Stimulated activated CD4-positive, alpha-beta T cell treated with anti-CD3 and anti-CD28 coated beads, Interleukin-4, amount 100 ng/mL, for 24 hours (primary cell): Measurements from ENCODE around the gene WFDC10B.
"Not testable (repeated sequence)": the region's sequence is repeated elsewhere in the genome, so short reads cannot be mapped to it uniquely, and the experiment has no call there.

Experiments
- DNase-seq: peaks from one replicate; pipeline ENCODE4 v3.0.0-alpha.2; 2020

WFDC10B gene

GRCh38 chr20:45704969-45705637 lies at the start of gene WFDC10B:
Gene WFDC10B (minus strand): TSS chr20:45705019. CDS start chr20:45685992, 19,027 bp downstream.
- no peak for DNase-seq

- DNase-seq: peak; percentile 36
Measured at GRCh38 chr20:45752746-45753145, 47.9 kb upstream of the WFDC10B start.

GRCh38 chr20:45751721-45752120 lies 46.9 kb upstream of the WFDC10B start:
- DNase-seq: no peak

GRCh38 chr20:45745015-45745414 lies 40.2 kb upstream of the WFDC10B start:
- DNase-seq: no peak

- DNase-seq: no peak
Measured at GRCh38 chr20:45742596-45742995, 37.8 kb upstream of the WFDC10B start.

- no peak for DNase-seq
Measured at GRCh38 chr20:45735988-45736387, 31.2 kb upstream of the WFDC10B start.

- DNase-seq: no peak
Measured at GRCh38 chr20:45735552-45735951, 30.7 kb upstream of the WFDC10B start.

GRCh38 chr20:45732199-45732598 lies 27.4 kb upstream of the WFDC10B start:
- DNase-seq: no peak

GRCh38 chr20:45727044-45727443 lies 22.2 kb upstream of the WFDC10B start:
- no peak for DNase-seq

GRCh38 chr20:45725134-45725533 lies 20.3 kb upstream of the WFDC10B start:
- DNase-seq: no peak

- DNase-seq: no peak
Measured at GRCh38 chr20:45722047-45722446, 17.2 kb upstream of the WFDC10B start, which contains the start of gene SPINT4. Gene SPINT4 (plus strand): TSS chr20:45722347. CDS start chr20:45722368, 21 bp downstream.

GRCh38 chr20:45716141-45716688 lies 11.4 kb upstream of the WFDC10B start:
- not testable (repeated sequence) for DNase-seq

GRCh38 chr20:45701873-45702272 lies 2.9 kb downstream of the WFDC10B start, which contains the start of gene WFDC13:
Gene WFDC13 (plus strand): TSS chr20:45702038. CDS start chr20:45702124, 86 bp downstream.
- no peak for DNase-seq

GRCh38 chr20:45701104-45701503 lies 3.7 kb downstream of the WFDC10B start:
- DNase-seq: no peak

GRCh38 chr20:45695496-45695895 lies 9.3 kb downstream of the WFDC10B start:
- no peak for DNase-seq

- not testable (repeated sequence) for DNase-seq
Measured at GRCh38 chr20:45693346-45693745, 11.5 kb downstream of the WFDC10B start.

- no peak for DNase-seq
Measured at GRCh38 chr20:45685896-45686295, 18.9 kb downstream of the WFDC10B start.

- no peak for DNase-seq
Measured at GRCh38 chr20:45679650-45680049, 25.2 kb downstream of the WFDC10B start.

GRCh38 chr20:45672765-45673164 lies 32.1 kb downstream of the WFDC10B start:
- no peak for DNase-seq

GRCh38 chr20:45670139-45670538 lies 34.7 kb downstream of the WFDC10B start, which contains the start of gene WFDC11:
Gene WFDC11 (minus strand): TSS chr20:45670239. CDS start chr20:45650600, 19,639 bp downstream.
- DNase-seq: no peak

GRCh38 chr20:45657038-45657437 lies 47.8 kb downstream of the WFDC10B start:
- DNase-seq: not testable (repeated sequence)

GRCh38 chr20:45651726-45652125 lies 53.1 kb downstream of the WFDC10B start:
- not testable (repeated sequence) for DNase-seq

- DNase-seq: no peak
Measured at GRCh38 chr20:45649312-45649863, 55.4 kb downstream of the WFDC10B start.

- no peak for DNase-seq
Measured at GRCh38 chr20:45647441-45648050, 57.3 kb downstream of the WFDC10B start.
